Measurements from ENCODE around the gene NKX2-2. TPM values are rescaled to one million over a fixed set of nuclear protein-coding genes. Genes with fewer than 3 reads are reported as not detected.

The NKX2-2 gene
- total and polyA plus RNA-seq, 9 donors = 0.04 to 0.35 (median 0.19) TPM

GRCh38 chr20:21548390-21549035 is 34.6 kb upstream of the NKX2-2 start:
- DNase-seq = no peak
- Histone ChIP-seq H3K4me1 (ENCODE audit: control insufficient read depth, insufficient read depth, low read length) (no peaks in the 10 kb centered on the region), H3K27me3 (ENCODE audit: control insufficient read depth, insufficient read depth, low read length) (no peaks in the 10 kb centered on the region), H3K27ac (ENCODE audit: low read length) (no peak overlapping the region), H3K9me3 (replicated peaks; ENCODE audit: control insufficient read depth, low read depth, low read length) (no peaks in the 10 kb centered on the region), H3K36me3 (ENCODE audit: control insufficient read depth, insufficient read depth, low read length) (no peaks in the 10 kb centered on the region), H3K4me3 (ENCODE audit: low read length) (no peak overlapping the region)
- no CpG with 5 or more reads among the region's 8 CpGs for WGBS (ENCODE audit: insufficient coverage)

DNA sequence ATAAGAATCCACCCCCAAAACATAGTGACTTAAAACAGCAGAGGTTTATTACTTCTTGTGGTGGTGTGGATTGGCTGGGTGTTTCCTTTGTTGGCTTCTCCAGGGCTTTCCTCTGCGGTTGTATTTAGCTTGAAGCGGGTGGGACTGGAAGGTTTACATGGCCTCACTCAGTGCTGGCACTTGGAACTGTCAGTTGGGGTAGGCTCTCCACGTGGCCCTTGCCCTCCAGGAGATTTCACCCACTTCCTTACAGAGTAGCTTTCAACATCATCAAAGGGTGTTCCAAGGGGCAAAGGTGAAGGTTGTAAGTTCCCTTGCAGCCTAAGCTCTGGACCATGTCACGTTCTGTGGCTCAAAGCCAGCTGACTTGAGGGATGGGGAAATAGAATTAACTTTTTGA is 32.5 kb upstream of the NKX2-2 start:
- no peak for DNase-seq
- peaks cover 3% of the 10 kb centered on the region for H3K27me3 ChIP-seq (ENCODE audit: control insufficient read depth, insufficient read depth, low read length)
- H3K4me1 ChIP-seq (ENCODE audit: control insufficient read depth, insufficient read depth, low read length) = no peaks in the 10 kb centered on the region
- no peaks in the 10 kb centered on the region for H3K36me3 ChIP-seq (ENCODE audit: control insufficient read depth, insufficient read depth, low read length)
- H3K4me3 ChIP-seq (ENCODE audit: low read length) = no peak overlapping the region
- WGBS (ENCODE audit: insufficient coverage) = no CpG with 5 or more reads among the region's 4 CpGs
- no peaks in the 10 kb centered on the region for H3K9me3 ChIP-seq (replicated peaks; ENCODE audit: control insufficient read depth, low read depth, low read length)
- H3K27ac ChIP-seq (ENCODE audit: low read length) = no peak overlapping the region

DNA sequence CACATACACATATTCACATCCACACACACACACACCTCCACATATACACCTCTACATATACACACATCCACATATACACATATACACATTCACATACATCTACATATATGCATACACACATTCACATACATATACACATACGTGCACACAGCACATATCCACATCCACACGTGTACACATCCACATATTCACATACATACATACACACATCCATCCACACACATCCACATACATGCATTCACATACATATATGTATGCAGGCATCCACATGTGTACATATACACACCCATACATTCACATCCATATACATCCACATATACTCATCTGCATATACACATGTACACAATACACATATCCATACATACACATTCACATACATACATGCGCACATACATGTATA is 25.6 kb upstream of the NKX2-2 start:
- H3K9me3 ChIP-seq (replicated peaks; ENCODE audit: control insufficient read depth, low read depth, low read length) = no peaks in the 10 kb centered on the region
- H3K27me3 ChIP-seq (ENCODE audit: control insufficient read depth, insufficient read depth, low read length) = peaks cover 6% of the 10 kb centered on the region
- no peaks in the 10 kb centered on the region for H3K4me1 ChIP-seq (ENCODE audit: control insufficient read depth, insufficient read depth, low read length)
- H3K36me3 ChIP-seq (ENCODE audit: control insufficient read depth, insufficient read depth, low read length) = no peaks in the 10 kb centered on the region
- H3K4me3 ChIP-seq (ENCODE audit: low read length) = no peak overlapping the region
- WGBS (ENCODE audit: insufficient coverage) = 65% methylated on average over 2 of the region's 3 CpGs
- DNase-seq = no peak
- no peak overlapping the region for H3K27ac ChIP-seq (ENCODE audit: low read length)

GRCh38 chr20:21534886-21535285 is 21.0 kb upstream of the NKX2-2 start:
- no peak for DNase-seq
- H3K4me3 ChIP-seq (ENCODE audit: low read length) = no peak overlapping the region
- no CpG with 5 or more reads among the region's 2 CpGs for WGBS (ENCODE audit: insufficient coverage)
- H3K36me3 ChIP-seq (ENCODE audit: control insufficient read depth, insufficient read depth, low read length) = no peaks in the 10 kb centered on the region
- H3K4me1 ChIP-seq (ENCODE audit: control insufficient read depth, insufficient read depth, low read length) = no peaks in the 10 kb centered on the region
- H3K27ac ChIP-seq (ENCODE audit: low read length) = no peak overlapping the region
- H3K27me3 ChIP-seq (ENCODE audit: control insufficient read depth, insufficient read depth, low read length) = peaks cover 10% of the 10 kb centered on the region
- no peaks in the 10 kb centered on the region for H3K9me3 ChIP-seq (replicated peaks; ENCODE audit: control insufficient read depth, low read depth, low read length)

- Histone ChIP-seq H3K36me3 (ENCODE audit: control insufficient read depth, insufficient read depth, low read length) (no peaks in the 10 kb centered on the region), H3K9me3 (replicated peaks; ENCODE audit: control insufficient read depth, low read depth, low read length) (no peaks in the 10 kb centered on the region), H3K4me3 (ENCODE audit: low read length) (no peak overlapping the region), H3K27ac (ENCODE audit: low read length) (no peak overlapping the region), H3K27me3 (ENCODE audit: control insufficient read depth, insufficient read depth, low read length) (peaks cover 10% of the 10 kb centered on the region), H3K4me1 (ENCODE audit: control insufficient read depth, insufficient read depth, low read length) (no peaks in the 10 kb centered on the region)
- no peak for DNase-seq
- WGBS (ENCODE audit: insufficient coverage) = no CpG with 5 or more reads among the region's 2 CpGs
Observed at GRCh38 chr20:21534453-21534852, 20.6 kb upstream of the NKX2-2 start.

DNA sequence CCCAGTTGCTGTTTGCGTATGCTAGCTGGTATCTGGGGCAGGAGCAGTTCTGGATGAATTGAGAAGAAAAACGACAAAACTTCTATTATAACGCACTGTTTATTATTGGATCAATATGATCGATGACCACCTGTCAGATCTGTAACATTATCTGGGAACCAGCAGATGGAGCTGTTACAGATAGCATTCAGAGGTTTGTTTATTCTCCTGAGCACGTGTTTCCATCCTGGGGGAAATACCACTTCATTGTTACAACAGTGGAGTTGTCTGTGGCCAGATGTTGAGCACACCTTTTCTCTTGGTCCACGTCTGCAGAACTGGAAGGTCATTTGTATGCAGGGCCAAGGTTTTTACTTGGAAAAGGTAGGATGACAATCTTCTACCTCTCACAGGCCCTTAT is 16.0 kb upstream of the NKX2-2 start:
- Histone ChIP-seq H3K27me3 (ENCODE audit: control insufficient read depth, insufficient read depth, low read length) (peaks cover 26% of the 10 kb centered on the region), H3K27ac (ENCODE audit: low read length) (no peak overlapping the region), H3K9me3 (replicated peaks; ENCODE audit: control insufficient read depth, low read depth, low read length) (no peaks in the 10 kb centered on the region), H3K4me1 (ENCODE audit: control insufficient read depth, insufficient read depth, low read length) (no peaks in the 10 kb centered on the region), H3K4me3 (ENCODE audit: low read length) (no peak overlapping the region), H3K36me3 (ENCODE audit: control insufficient read depth, insufficient read depth, low read length) (no peaks in the 10 kb centered on the region)
- WGBS (ENCODE audit: insufficient coverage) = 58% methylated on average over 3 of the region's 6 CpGs
- no peak for DNase-seq

GRCh38 chr20:21528870-21529269 is 15.0 kb upstream of the NKX2-2 start:
- no peak overlapping the region for H3K4me3 ChIP-seq (ENCODE audit: low read length)
- H3K36me3 ChIP-seq (ENCODE audit: control insufficient read depth, insufficient read depth, low read length) = no peaks in the 10 kb centered on the region
- no peak overlapping the region for H3K27ac ChIP-seq (ENCODE audit: low read length)
- 64% methylated on average over 5 of the region's 5 CpGs for WGBS (ENCODE audit: insufficient coverage)
- H3K9me3 ChIP-seq (replicated peaks; ENCODE audit: control insufficient read depth, low read depth, low read length) = no peaks in the 10 kb centered on the region
- no peaks in the 10 kb centered on the region for H3K4me1 ChIP-seq (ENCODE audit: control insufficient read depth, insufficient read depth, low read length)
- DNase-seq = no peak
- H3K27me3 ChIP-seq (ENCODE audit: control insufficient read depth, insufficient read depth, low read length) = peaks cover 34% of the 10 kb centered on the region

GRCh38 chr20:21527908-21528307 is 14.0 kb upstream of the NKX2-2 start:
- Histone ChIP-seq H3K36me3 (ENCODE audit: control insufficient read depth, insufficient read depth, low read length) (no peaks in the 10 kb centered on the region), H3K4me1 (ENCODE audit: control insufficient read depth, insufficient read depth, low read length) (peaks cover 2% of the 10 kb centered on the region), H3K27ac (ENCODE audit: low read length) (no peak overlapping the region), H3K4me3 (ENCODE audit: low read length) (no peak overlapping the region), H3K27me3 (ENCODE audit: control insufficient read depth, insufficient read depth, low read length) (peaks cover 44% of the 10 kb centered on the region), H3K9me3 (replicated peaks; ENCODE audit: control insufficient read depth, low read depth, low read length) (no peaks in the 10 kb centered on the region)
- WGBS (ENCODE audit: insufficient coverage) = no CpG with 5 or more reads among the region's 5 CpGs
- DNase-seq = no peak

- no peak overlapping the region for H3K27ac ChIP-seq (ENCODE audit: low read length)
- H3K4me3 ChIP-seq (ENCODE audit: low read length) = no peak overlapping the region
- H3K4me1 ChIP-seq (ENCODE audit: control insufficient read depth, insufficient read depth, low read length) = peaks cover 2% of the 10 kb centered on the region
- no peaks in the 10 kb centered on the region for H3K36me3 ChIP-seq (ENCODE audit: control insufficient read depth, insufficient read depth, low read length)
- no peak for DNase-seq
- H3K9me3 ChIP-seq (replicated peaks; ENCODE audit: control insufficient read depth, low read depth, low read length) = no peaks in the 10 kb centered on the region
- H3K27me3 ChIP-seq (ENCODE audit: control insufficient read depth, insufficient read depth, low read length) = peaks cover 52% of the 10 kb centered on the region
Observed at GRCh38 chr20:21526776-21527175, 12.9 kb upstream of the NKX2-2 start.

DNA sequence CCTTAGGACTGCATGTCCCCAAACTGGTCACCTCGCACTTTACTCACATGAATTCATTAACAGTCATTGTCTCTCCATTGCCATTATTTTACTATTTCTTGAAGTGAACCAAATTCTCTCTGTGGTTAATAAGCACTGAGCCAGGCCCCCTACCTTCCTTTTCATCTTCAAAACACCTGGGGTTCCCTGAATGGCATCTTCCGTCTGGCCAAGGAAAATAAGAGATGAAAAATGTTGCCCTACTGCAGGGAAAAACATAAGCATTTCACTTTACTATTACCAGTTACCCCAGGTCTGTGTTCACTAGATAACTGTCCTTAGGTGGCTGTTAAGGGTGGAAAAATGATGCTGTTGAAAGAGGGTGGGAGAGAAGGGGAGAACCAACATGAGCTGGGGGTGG is 10.0 kb upstream of the NKX2-2 start:
- Histone ChIP-seq H3K27me3 (ENCODE audit: control insufficient read depth, insufficient read depth, low read length) (peaks cover 76% of the 10 kb centered on the region), H3K27ac (ENCODE audit: low read length) (no peak overlapping the region), H3K9me3 (replicated peaks; ENCODE audit: control insufficient read depth, low read depth, low read length) (no peaks in the 10 kb centered on the region), H3K4me1 (ENCODE audit: control insufficient read depth, insufficient read depth, low read length) (peaks cover 2% of the 10 kb centered on the region), H3K36me3 (ENCODE audit: control insufficient read depth, insufficient read depth, low read length) (no peaks in the 10 kb centered on the region), H3K4me3 (ENCODE audit: low read length) (no peak overlapping the region)
- no peak for DNase-seq
- WGBS (ENCODE audit: insufficient coverage) = 0% methylated on average over 1 of the region's 2 CpGs

GRCh38 chr20:21523281-21523868 is 9.5 kb upstream of the NKX2-2 start:
- 4% methylated on average over 15 of the region's 19 CpGs for WGBS (ENCODE audit: insufficient coverage)
- Histone ChIP-seq H3K36me3 (ENCODE audit: control insufficient read depth, insufficient read depth, low read length) (no peaks in the 10 kb centered on the region), H3K4me3 (ENCODE audit: low read length) (no peak overlapping the region), H3K9me3 (replicated peaks; ENCODE audit: control insufficient read depth, low read depth, low read length) (no peaks in the 10 kb centered on the region), H3K27ac (ENCODE audit: low read length) (no peak overlapping the region), H3K4me1 (ENCODE audit: control insufficient read depth, insufficient read depth, low read length) (peaks cover 2% of the 10 kb centered on the region), H3K27me3 (ENCODE audit: control insufficient read depth, insufficient read depth, low read length) (peaks cover 79% of the 10 kb centered on the region)
- no peak for DNase-seq
